NCI-H446 (cell line): ENCODE measurements around the gene ADCY5.

Experiments
- DNase-seq, 2 experiments: peaks; one replicate each; lab custom pipeline; 2025; lab: John Stamatoyannopoulos, UW

The ADCY5 gene

GRCh38 chr3:123429362-123430125 is 19.3 kb downstream of the ADCY5 start:
- no peak for DNase-seq

DNA sequence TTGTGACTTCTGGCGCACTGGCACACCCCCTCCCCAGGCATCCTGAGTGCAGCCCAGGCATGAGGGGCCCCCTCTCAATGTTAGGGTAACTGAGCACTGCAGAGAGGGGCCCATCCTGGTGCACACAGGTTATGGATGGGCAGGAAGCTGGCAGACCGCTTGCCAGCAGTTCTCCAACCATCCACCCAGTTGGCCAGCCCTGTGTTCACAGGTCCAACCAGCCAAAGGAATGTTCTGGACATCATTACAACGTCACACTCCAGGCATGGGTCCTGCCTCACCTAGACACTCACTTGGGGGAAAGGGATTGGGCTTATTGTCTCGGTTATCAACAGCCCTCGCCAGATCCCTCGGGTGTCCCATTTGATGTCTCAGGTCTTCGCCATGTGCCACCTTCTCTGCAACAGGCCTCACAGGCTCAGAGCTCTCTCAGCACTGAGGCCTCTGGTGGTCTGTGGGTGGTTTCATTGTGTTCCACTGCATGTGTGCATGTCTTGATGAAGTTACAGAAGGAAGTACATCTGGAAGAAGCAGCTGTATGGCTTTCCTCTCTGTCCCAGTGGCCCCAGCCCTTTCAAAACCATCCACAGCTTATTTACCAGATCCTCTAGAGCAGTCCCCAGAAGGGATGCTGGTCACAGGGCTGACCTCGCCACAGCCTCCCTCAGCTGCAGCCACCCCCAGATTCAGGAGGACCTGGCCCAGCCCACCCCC is 23.7 kb downstream of the ADCY5 start:
- no peak for DNase-seq

DNA sequence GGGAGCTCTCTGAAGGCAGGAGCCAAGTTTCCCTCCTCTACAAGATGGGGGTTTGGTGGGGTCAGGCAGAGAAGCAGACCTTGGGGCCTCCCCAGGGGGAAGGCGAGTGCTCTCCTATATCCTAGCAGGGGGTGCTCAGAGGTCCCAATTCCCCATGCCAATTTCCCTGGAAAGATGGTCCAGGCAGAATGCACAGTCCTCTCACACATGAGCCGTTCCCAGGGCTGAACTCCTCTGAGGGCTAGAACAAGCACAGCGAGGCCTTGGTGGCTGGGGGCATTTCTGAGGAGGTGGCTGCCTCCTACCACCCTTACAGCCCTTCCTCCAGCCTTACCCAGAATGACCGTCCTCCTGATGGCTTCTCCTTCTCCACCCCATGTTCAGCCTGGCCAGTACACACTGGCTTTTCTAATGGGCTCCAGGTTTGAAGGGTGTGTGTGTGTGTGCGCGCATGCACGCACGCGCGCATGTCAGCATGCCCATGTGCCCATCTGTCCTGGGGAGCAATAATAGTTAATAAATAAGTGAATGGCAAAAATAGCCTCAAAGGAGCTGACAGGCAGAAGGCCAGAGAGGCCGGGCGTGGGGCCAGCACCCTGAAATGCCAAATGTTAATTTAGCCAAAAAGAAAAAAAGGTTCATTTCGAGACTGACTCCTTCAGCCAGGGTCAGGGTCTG is 24.4 kb downstream of the ADCY5 start:
- peak; percentile 26 to 63 for DNase-seq

DNA sequence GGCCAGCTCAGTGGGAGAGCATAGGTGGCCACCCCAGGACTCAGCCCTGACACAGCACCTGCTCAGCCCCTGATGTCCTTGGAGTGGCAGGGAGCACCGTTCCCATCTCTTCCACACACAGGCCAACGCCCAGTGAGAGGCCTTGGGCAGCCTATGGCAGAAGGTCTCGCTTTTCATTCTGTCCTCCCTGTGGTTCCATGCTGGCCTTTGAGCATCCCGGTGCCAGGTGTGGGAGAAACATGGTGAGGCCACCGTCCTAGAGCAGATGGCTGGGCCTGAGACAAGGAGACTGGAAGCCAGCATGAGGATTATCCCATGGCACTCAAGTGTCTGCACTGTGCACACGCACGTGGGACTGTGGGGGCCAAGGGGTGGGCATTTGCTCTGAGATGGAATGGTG is 25.1 kb downstream of the ADCY5 start:
- DNase-seq = no peak

GRCh38 chr3:123423031-123423430 is 25.9 kb downstream of the ADCY5 start:
- DNase-seq = no peak

- no peak for DNase-seq
These were observed 26.4 kb downstream of the ADCY5 start for GRCh38 chr3:123422457-123422856.

- peak in 1 of 2 experiments; percentile 10 for DNase-seq
These were observed 27.3 kb downstream of the ADCY5 start for GRCh38 chr3:123421353-123422174.

DNA sequence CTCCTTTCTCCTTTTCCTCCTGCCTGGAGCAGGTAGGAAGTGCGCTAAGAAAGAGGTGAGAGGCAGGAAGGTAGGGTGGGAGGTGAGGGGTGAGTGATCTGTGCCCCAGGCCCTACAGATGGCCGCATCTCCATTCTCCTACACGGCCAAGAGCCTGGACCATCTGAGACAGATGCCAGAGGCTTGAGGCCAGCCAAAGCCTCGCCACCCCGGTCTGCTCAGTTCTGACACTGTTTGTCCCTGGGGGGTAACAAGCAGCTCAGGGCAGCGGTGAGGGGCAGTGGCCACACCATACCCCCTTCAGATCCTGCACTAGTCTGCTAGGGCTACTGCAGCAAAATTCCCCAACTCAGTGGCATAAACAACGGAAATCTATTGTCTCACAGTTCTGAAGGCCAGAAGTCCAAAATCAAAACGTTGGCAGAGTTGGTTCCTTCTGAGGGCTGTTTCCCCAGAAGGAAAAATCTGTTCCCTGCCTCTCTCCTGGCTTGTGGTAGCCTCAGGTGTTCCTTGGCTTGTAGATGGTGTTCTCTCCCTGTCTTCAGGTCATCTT is 28.4 kb downstream of the ADCY5 start:
- no peak for DNase-seq

DNA sequence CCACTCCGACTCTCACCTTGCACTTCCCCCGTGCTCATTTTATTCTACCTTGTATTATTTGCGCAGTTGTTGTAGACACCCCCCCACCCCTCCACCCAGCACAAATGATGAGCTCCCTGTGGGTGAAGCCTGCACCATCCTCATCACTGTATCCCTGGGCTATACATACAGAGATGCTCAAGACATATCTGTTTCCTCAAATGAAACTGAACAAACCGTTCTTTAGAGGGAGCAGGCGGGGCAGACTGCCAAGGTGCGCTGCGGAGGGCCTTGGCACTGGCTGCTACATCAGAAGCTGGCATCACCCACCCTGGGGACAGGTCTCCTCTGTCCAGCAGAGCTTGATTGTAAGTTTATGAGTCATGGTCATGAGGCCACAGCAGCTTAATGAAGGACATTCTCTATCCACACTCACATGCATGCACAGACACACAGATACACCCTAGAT is 29.0 kb downstream of the ADCY5 start:
- peak in 1 of 2 experiments; percentile 45 for DNase-seq

- DNase-seq = no peak
These were observed 29.6 kb downstream of the ADCY5 start for GRCh38 chr3:123419181-123419849.

GRCh38 chr3:123416647-123417046 is 32.2 kb downstream of the ADCY5 start:
- no peak for DNase-seq

DNA sequence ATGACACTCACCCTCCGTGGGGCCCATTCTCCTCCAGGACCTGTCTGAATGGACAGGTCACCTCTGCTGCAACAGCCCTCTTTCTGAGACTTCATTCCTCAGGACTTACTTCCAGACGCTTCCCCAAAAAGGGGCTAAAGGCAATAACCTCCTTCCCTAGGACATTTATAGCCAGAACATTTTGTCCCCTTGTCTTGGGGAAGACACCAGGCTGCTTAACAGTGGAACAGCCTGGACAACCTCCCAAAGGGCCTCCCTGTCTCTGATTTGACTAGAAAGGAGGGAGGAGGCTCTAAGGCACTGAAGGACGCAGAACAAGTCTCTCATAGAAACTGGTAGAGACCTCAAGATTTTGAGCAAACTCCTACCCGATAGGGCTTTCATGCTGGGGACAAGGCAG is 32.7 kb downstream of the ADCY5 start:
- DNase-seq = no peak

- no peak for DNase-seq
These were observed 33.7 kb downstream of the ADCY5 start for GRCh38 chr3:123414973-123415775.

DNA sequence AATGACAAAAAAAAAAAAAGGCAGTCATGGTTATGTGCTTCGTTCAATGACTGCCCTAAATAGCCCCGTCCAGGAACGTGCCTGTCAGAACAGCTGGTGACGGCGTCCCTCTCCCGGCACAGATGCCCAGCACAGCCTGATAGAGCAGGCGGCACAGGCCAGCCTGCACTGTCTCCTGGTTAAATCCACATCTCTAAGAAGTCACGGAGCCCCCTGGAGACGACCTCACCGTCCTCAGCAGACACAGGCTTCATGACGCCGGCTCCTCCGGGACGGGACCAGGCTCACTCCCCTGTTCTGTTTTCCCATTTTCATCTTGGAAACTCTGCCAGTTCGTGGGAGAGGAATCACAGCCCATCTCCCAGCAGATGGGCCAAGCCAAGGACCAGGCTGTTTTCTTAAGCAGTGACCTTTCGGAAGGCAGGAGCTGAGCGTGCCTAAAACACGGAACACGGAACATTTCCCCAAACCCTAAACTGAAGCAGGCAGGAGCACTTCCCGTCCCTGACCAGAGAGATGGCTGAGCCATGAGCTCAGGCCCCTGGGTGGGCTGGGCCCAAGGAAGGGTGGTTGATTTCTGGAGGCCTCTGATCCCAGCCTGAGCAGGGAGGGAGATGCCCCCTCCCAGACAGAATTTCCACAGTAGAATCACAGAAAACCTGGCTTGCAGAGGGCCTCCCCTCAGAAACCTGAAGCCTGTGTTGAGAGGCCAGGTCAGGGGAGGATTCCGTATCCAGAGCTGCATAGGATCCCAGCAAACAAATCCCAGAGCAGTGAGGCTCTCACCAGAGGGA is 35.9 kb downstream of the ADCY5 start:
- DNase-seq = no peak

DNA sequence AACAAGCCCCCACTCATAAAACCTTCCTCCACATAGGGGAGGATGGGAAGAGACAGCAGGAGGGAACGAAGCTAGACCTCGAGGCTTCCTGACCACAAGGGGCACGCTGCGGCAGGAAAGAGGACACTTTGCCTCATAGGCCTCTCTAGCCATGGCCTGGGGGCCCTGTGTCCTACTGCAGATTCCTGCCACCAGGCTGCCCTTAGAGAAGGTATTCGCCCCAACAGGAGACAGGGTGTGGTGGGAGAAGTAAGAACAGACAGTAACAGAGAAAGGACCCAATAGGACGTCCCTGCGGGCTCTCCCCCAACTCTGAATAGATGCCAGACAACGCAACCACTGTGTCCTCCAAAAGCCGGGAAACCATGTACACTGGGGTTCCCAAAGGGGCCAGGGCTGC is 36.8 kb downstream of the ADCY5 start:
- no peak for DNase-seq

- DNase-seq = no peak
These were observed 37.4 kb downstream of the ADCY5 start for GRCh38 chr3:123411340-123412040.

- no peak for DNase-seq
These were observed 38.8 kb downstream of the ADCY5 start for GRCh38 chr3:123410149-123410515.

DNA sequence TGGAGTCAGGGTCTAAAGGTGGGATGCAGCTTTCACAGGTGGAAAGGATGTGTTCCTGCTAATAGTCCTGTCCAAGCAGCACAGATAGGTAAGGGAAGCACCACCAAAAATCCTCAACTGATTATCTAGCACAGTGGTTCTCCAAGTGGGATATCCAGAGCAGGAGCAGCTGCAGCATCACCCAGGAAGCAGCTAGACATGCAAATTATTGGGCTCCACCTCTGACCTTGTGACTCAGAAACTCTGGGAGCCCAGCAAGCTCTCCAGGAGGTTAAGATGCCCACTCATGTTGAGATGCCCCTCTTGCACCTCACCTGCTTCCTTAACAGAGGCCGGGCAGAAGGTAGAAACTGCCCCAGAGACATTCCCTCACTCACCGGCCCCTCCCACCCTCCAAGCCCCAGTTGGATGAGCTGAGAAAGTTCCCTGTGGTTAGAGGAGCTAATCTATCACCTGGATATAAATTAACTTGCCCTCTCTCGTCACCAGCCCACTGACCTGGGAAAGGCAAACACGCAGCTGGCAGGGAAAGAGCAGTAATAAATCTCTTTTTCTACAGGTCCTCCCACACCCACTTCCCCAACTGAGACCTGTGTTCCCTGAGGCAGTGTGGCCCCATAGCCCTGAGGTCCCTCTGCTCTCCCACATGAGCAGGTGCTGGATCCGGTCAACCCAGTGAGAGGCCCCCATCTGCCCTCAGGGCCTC is 39.3 kb downstream of the ADCY5 start:
- DNase-seq = no peak
